WTC11 (cell line): ENCODE results near the gene RAB33A. TPM values are rescaled to one million over a fixed set of nuclear protein-coding genes. Genes with fewer than 3 reads are reported as not detected.

Experiments used
- ATAC-seq: fragments of 200-7000 bp; cut with Tn5 transposase; 2 replicates; pipeline ENCODE4 v1.10.0; 2021; ENCODE audit warnings: mild to moderate bottlenecking, moderate library complexity
- CTCF ChIA-PET: fragments of 300-600 bp; sonication (Branson Sonifier 250); formaldehyde crosslinking; loops from one replicate; lab custom pipeline; 2021; ENCODE audit warnings: antibody characterized with exemption; lab: Charles Lee
- POLR2A ChIA-PET: fragments of 350-600 bp; sonication (Branson Sonifier 250); formaldehyde crosslinking; loops from one replicate; lab custom pipeline; 2021; ENCODE audit warnings: antibody characterized with exemption; lab: Charles Lee
- DNase-seq: peaks from one replicate; pipeline ENCODE4 v3.0.0; 2021; ENCODE audit warnings: low spot score
- H3K27ac Mint-ChIP-seq: 2 replicates; pipeline ENCODE4 v1.8.0; 2021; ENCODE audit warnings: mixed read lengths
- H3K27me3 Mint-ChIP-seq: 2 replicates; pipeline ENCODE4 v1.8.0; 2021; ENCODE audit warnings: low read depth, mild to moderate bottlenecking, moderate library complexity, mixed read lengths
- H3K36me3 Mint-ChIP-seq: 2 replicates; pipeline ENCODE4 v1.8.0; 2021; ENCODE audit warnings: mixed read lengths
- H3K4me1 Mint-ChIP-seq: 2 replicates; pipeline ENCODE4 v1.8.0; 2022; ENCODE audit warnings: mixed read lengths
- H3K4me3 Mint-ChIP-seq: 2 replicates; pipeline ENCODE4 v1.8.0; 2021; ENCODE audit warnings: mild to moderate bottlenecking, moderate library complexity, mixed read lengths
- H3K9me3 Mint-ChIP-seq: 2 replicates; pipeline ENCODE4 v1.8.0; 2021; ENCODE audit warnings: mixed read lengths
- ATF1 ChIP-seq: sonication (generic); formaldehyde crosslinking; IDR thresholded peaks from 2 replicates; pipeline ENCODE4 v1.8.1; 2023; ENCODE audit warnings: mild to moderate bottlenecking, moderate library complexity, missing genetic modification reagents
- CBFB ChIP-seq: sonication (generic); formaldehyde crosslinking; IDR thresholded peaks from 2 replicates; pipeline ENCODE4 v1.8.1; 2022; ENCODE audit warnings: mild to moderate bottlenecking, low read depth, missing genetic modification reagents
- CREB1 ChIP-seq: sonication (generic); formaldehyde crosslinking; IDR thresholded peaks from 2 replicates; pipeline ENCODE4 v1.8.0; 2023; ENCODE audit warnings: mild to moderate bottlenecking, missing genetic modification reagents
- CREM ChIP-seq: sonication (generic); formaldehyde crosslinking; IDR thresholded peaks from 2 replicates; pipeline ENCODE4 v1.8.1; 2022; ENCODE audit warnings: mild to moderate bottlenecking, missing genetic modification reagents, moderate library complexity
- EMX1 ChIP-seq: fragments of 250-450 bp; sonication (Bioruptor Pico); IDR thresholded peaks from 2 replicates; pipeline ENCODE4 v1.8.0; 2021; ENCODE audit warnings: mild to moderate bottlenecking
- FOXP1 ChIP-seq: sonication (generic); formaldehyde crosslinking; IDR thresholded peaks from 2 replicates; pipeline ENCODE4 v1.8.0; 2022; ENCODE audit warnings: missing genetic modification reagents, mild to moderate bottlenecking, moderate library complexity, borderline replicate concordance
- IRF2 ChIP-seq: sonication (generic); formaldehyde crosslinking; IDR thresholded peaks from 2 replicates; pipeline ENCODE4 v1.8.0; 2022; ENCODE audit warnings: low read depth, missing genetic modification reagents, borderline replicate concordance
- JUN ChIP-seq: sonication (generic); formaldehyde crosslinking; IDR thresholded peaks from 2 replicates; pipeline ENCODE4 v1.8.0; 2023; ENCODE audit warnings: mild to moderate bottlenecking, missing genetic modification reagents
- NFE2L1 ChIP-seq: sonication (generic); formaldehyde crosslinking; IDR thresholded peaks from 2 replicates; pipeline ENCODE4 v1.8.1; 2023; ENCODE audit warnings: missing genetic modification reagents
- NR1H2 ChIP-seq: sonication (generic); formaldehyde crosslinking; IDR thresholded peaks from 2 replicates; pipeline ENCODE4 v1.9.0; 2021; ENCODE audit warnings: mild to moderate bottlenecking, moderate library complexity, missing genetic modification reagents
- PRRX2 ChIP-seq: fragments of 250-450 bp; sonication (Bioruptor Pico); IDR thresholded peaks from 2 replicates; pipeline ENCODE4 v1.8.0; 2021; ENCODE audit warnings: mild to moderate bottlenecking
- RELA ChIP-seq: sonication (generic); formaldehyde crosslinking; IDR thresholded peaks from 2 replicates; pipeline ENCODE4 v1.8.1; 2022; ENCODE audit warnings: missing genetic modification reagents, mild to moderate bottlenecking, borderline replicate concordance
- RORB ChIP-seq: fragments of 250-450 bp; sonication (Bioruptor Pico); IDR thresholded peaks from 2 replicates; pipeline ENCODE4 v1.9.0; 2021; ENCODE audit warnings: mild to moderate bottlenecking
- SP1 ChIP-seq: sonication (generic); formaldehyde crosslinking; conservative IDR thresholded peaks from 2 replicates; pipeline ENCODE4 v1.8.1; 2022; ENCODE audit warnings: missing genetic modification reagents
- ZBTB21 ChIP-seq: sonication (generic); formaldehyde crosslinking; IDR thresholded peaks from 2 replicates; pipeline ENCODE4 v1.8.1; 2023; ENCODE audit warnings: mild to moderate bottlenecking, missing genetic modification reagents, borderline replicate concordance
- ZNF232 ChIP-seq: sonication (generic); formaldehyde crosslinking; IDR thresholded peaks from 2 replicates; pipeline ENCODE4 v1.8.0; 2022; ENCODE audit warnings: mild to moderate bottlenecking, missing genetic modification reagents
- ZNF263 ChIP-seq: sonication (generic); formaldehyde crosslinking; IDR thresholded peaks from 2 replicates; pipeline ENCODE4 v1.8.1; 2022; ENCODE audit warnings: low read depth, mild to moderate bottlenecking, moderate library complexity, missing genetic modification reagents
- ZNF416 ChIP-seq: fragments of 250-450 bp; sonication (Bioruptor Pico); IDR thresholded peaks from 2 replicates; pipeline ENCODE4 v1.9.0; 2021; ENCODE audit warnings: mild to moderate bottlenecking, inconsistent platforms
- ZNF671 ChIP-seq: fragments of 250-450 bp; sonication (Bioruptor Pico); IDR thresholded peaks from 2 replicates; pipeline ENCODE4 v1.8.0; 2021; ENCODE audit warnings: mild to moderate bottlenecking
- total RNA-seq: library from RNA; stranded (reverse); gene quantifications from 3 replicates; pipeline ENCODE4 v1.2.3, GENCODE V29; 2021
- TF ChIP-seq, protein P1 (sequence below): sonication (generic); formaldehyde crosslinking; IDR thresholded peaks from 2 replicates; pipeline ENCODE4 v1.8.1; 2022; ENCODE audit warnings: low read depth, mild to moderate bottlenecking, moderate library complexity, missing genetic modification reagents, borderline replicate concordance
- TF ChIP-seq, protein P2 (sequence below): sonication (generic); formaldehyde crosslinking; IDR thresholded peaks from 2 replicates; pipeline ENCODE4 v1.8.1; 2022; ENCODE audit warnings: missing genetic modification reagents, borderline replicate concordance
- TF ChIP-seq, protein P3 (sequence below): sonication (generic); formaldehyde crosslinking; IDR thresholded peaks from 2 replicates; pipeline ENCODE4 v1.8.0; 2022; ENCODE audit warnings: mild to moderate bottlenecking, missing genetic modification reagents
- TF ChIP-seq, protein P4 (sequence below): sonication (generic); formaldehyde crosslinking; IDR thresholded peaks from 2 replicates; pipeline ENCODE4 v1.8.0; 2023; ENCODE audit warnings: mild to moderate bottlenecking, missing genetic modification reagents
- TF ChIP-seq, protein P5 (sequence below): sonication (generic); formaldehyde crosslinking; IDR thresholded peaks from 2 replicates; pipeline ENCODE4 v1.8.1; 2023; ENCODE audit warnings: mild to moderate bottlenecking, missing genetic modification reagents
- TF ChIP-seq, protein P6 (sequence below): sonication (generic); formaldehyde crosslinking; IDR thresholded peaks from 2 replicates; pipeline ENCODE4 v1.8.1; 2022; ENCODE audit warnings: low read depth, missing genetic modification reagents, borderline replicate concordance

The RAB33A gene
- total RNA-seq, 1 experiment from 2014 or later = 2.1 TPM

DNA sequence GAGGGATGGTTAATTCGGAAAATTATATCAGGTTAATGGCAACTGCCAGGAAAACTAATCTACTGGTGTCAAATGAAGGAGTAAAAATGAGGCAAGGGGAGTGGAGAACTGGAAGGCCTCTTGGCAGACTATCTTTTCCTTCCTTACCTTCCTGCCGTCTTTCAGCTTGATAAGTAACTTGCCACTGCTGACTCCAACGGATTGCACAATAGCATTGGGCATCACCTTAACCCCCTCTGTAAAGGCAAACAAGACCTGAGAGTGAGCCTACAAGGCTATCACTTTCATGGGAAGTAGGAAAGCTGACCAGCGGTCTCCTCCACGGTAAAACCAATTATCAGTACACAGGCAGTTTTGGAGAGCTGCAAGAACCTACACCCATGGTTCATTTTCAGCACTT lies 35.3 kb upstream of the RAB33A start:
- no peak overlapping the region for H3K27ac Mint-ChIP-seq
- CTCF ChIA-PET = no interaction called here
- H3K4me1 Mint-ChIP-seq = peaks cover 6% of the 10 kb centered on the region
- no peak for DNase-seq
- TF ChIP-seq NR1H2 (CRISPR knock-in tag) (no peak), ATF1 (CRISPR knock-in tag) (no peak), ZNF232 (CRISPR knock-in tag) (no peak), EMX1 (no peak), CREB1 (CRISPR knock-in tag) (no peak), FOXP1 (CRISPR knock-in tag) (no peak), SP1 (CRISPR knock-in tag) (no peak), RORB (no peak), ZNF416 (CRISPR knock-in tag) (no peak), NFE2L1 (CRISPR knock-in tag) (no peak), CREM (no peak), JUN (no peak), IRF2 (CRISPR knock-in tag) (no peak), ZNF263 (CRISPR knock-in tag) (no peak), ZBTB21 (no peak), ZNF671 (no peak), RELA (no peak)
- TF ChIP-seq, protein P1, sequence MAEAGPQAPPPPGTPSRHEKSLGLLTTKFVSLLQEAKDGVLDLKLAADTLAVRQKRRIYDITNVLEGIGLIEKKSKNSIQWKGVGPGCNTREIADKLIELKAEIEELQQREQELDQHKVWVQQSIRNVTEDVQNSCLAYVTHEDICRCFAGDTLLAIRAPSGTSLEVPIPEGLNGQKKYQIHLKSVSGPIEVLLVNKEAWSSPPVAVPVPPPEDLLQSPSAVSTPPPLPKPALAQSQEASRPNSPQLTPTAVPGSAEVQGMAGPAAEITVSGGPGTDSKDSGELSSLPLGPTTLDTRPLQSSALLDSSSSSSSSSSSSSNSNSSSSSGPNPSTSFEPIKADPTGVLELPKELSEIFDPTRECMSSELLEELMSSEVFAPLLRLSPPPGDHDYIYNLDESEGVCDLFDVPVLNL (CRISPR knock-in tag) = no peak
- TF ChIP-seq, protein P2, sequence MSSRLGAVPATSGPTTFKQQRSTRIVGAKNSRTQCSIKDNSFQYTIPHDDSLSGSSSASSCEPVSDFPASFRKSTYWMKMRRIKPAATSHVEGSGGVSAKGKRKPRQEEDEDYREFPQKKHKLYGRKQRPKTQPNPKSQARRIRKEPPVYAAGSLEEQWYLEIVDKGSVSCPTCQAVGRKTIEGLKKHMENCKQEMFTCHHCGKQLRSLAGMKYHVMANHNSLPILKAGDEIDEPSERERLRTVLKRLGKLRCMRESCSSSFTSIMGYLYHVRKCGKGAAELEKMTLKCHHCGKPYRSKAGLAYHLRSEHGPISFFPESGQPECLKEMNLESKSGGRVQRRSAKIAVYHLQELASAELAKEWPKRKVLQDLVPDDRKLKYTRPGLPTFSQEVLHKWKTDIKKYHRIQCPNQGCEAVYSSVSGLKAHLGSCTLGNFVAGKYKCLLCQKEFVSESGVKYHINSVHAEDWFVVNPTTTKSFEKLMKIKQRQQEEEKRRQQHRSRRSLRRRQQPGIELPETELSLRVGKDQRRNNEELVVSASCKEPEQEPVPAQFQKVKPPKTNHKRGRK (CRISPR knock-in tag) = no peak
- TF ChIP-seq, protein P3, sequence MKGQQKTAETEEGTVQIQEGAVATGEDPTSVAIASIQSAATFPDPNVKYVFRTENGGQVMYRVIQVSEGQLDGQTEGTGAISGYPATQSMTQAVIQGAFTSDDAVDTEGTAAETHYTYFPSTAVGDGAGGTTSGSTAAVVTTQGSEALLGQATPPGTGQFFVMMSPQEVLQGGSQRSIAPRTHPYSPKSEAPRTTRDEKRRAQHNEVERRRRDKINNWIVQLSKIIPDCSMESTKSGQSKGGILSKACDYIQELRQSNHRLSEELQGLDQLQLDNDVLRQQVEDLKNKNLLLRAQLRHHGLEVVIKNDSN = no peak
- ATAC-seq = no peak
- no peaks in the 10 kb centered on the region; the same call in 1 of the 2 replicates for H3K27me3 Mint-ChIP-seq
- peaks cover 41% of the 10 kb centered on the region; the same call in 1 of the 2 replicates for H3K36me3 Mint-ChIP-seq
- no peak overlapping the region for H3K4me3 Mint-ChIP-seq
- POLR2A ChIA-PET = no interaction called here
- no peaks in the 10 kb centered on the region for H3K9me3 Mint-ChIP-seq

DNA sequence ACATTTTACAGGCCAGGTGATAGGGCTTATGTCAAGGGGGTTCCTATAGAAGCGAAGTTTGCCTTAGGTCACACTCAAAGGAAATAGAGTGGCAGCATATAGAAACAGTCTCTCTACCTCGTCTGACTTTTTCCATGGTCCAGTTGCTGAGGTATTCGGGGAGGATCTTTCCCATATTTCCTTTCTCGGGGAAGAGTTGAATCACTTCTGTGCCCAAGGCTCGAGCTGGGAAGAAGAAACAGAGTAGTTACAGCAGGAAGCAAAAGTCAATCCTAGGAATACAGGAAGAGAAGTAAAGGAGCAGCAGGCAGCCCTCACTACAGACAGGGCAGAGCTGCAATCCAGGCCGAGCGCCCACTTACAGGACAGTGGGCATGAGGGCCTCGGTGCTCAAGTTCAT lies 34.8 kb upstream of the RAB33A start:
- Mint-ChIP-seq H3K9me3 (no peaks in the 10 kb centered on the region), H3K4me1 (peaks cover 6% of the 10 kb centered on the region), H3K27ac (no peak overlapping the region), H3K4me3 (no peak overlapping the region), H3K27me3 (no peaks in the 10 kb centered on the region; the same call in 1 of the 2 replicates), H3K36me3 (peaks cover 46% of the 10 kb centered on the region)
- ATAC-seq (no peak), DNase-seq (no peak)
- ChIA-PET CTCF (no interaction called here), POLR2A (no interaction called here)
- TF ChIP-seq NR1H2 (CRISPR knock-in tag) (no peak), PRRX2 (CRISPR knock-in tag) (no peak), ZBTB21 (no peak)

DNA sequence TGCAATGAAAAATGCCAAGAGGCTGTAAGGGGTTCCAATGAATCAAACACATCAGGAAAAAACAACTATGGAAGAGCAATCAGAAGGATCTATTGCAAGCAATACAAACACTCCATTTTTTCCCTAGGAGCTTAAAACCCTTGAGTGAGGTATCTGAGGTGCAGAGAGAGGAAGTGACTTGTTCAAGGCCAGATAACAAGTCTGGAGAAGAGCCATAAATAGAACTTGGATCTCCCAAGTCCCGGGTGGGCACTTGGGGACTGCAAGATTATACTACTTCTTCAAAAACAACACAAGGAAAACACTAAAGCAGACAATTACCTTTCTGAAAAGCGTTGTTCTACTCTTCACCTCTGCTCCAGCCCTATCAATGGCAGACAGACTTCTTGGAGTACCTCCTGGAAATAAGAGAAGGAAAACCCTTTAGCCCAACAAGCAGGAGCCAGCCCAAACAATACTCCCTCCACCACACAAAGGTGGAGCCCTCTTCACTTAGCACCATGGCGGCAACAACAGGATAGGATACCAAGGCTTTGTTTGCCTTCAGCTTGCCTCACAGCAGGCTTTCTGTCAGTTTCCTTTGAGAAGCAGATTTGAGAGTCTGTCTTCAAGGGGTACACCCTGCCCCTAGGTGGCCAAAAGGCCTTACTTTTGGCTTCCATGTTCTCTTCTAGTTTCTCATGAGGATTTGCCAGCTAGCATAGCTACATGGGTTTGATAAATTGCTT lies 32.1 kb upstream of the RAB33A start:
- no peak overlapping the region for H3K27ac Mint-ChIP-seq
- ATAC-seq (peak; percentile 72), DNase-seq (peak; percentile 11)
- H3K9me3 Mint-ChIP-seq = no peaks in the 10 kb centered on the region
- no peaks in the 10 kb centered on the region; the same call in 1 of the 2 replicates for H3K27me3 Mint-ChIP-seq
- no peak overlapping the region for H3K4me3 Mint-ChIP-seq
- CTCF ChIA-PET = interaction anchor here (0.9 kb wide), 1 partner anchor 79 kb away, joined by 3 read pairs; no protein-coding TSS in a partner anchor
- H3K4me1 Mint-ChIP-seq = peaks cover 6% of the 10 kb centered on the region
- H3K36me3 Mint-ChIP-seq = peaks cover 57% of the 10 kb centered on the region
- POLR2A ChIA-PET = interaction anchor here (0.6 to 1.3 kb wide), 2 partner anchors 26 to 56 kb away, joined by 3 to 4 read pairs; partner anchors contain the start of gene AIFM1
- TF ChIP-seq, protein P4, sequence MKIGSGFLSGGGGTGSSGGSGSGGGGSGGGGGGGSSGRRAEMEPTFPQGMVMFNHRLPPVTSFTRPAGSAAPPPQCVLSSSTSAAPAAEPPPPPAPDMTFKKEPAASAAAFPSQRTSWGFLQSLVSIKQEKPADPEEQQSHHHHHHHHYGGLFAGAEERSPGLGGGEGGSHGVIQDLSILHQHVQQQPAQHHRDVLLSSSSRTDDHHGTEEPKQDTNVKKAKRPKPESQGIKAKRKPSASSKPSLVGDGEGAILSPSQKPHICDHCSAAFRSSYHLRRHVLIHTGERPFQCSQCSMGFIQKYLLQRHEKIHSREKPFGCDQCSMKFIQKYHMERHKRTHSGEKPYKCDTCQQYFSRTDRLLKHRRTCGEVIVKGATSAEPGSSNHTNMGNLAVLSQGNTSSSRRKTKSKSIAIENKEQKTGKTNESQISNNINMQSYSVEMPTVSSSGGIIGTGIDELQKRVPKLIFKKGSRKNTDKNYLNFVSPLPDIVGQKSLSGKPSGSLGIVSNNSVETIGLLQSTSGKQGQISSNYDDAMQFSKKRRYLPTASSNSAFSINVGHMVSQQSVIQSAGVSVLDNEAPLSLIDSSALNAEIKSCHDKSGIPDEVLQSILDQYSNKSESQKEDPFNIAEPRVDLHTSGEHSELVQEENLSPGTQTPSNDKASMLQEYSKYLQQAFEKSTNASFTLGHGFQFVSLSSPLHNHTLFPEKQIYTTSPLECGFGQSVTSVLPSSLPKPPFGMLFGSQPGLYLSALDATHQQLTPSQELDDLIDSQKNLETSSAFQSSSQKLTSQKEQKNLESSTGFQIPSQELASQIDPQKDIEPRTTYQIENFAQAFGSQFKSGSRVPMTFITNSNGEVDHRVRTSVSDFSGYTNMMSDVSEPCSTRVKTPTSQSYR = no peak
- TF ChIP-seq CBFB = no peak
- TF ChIP-seq, protein P5, sequence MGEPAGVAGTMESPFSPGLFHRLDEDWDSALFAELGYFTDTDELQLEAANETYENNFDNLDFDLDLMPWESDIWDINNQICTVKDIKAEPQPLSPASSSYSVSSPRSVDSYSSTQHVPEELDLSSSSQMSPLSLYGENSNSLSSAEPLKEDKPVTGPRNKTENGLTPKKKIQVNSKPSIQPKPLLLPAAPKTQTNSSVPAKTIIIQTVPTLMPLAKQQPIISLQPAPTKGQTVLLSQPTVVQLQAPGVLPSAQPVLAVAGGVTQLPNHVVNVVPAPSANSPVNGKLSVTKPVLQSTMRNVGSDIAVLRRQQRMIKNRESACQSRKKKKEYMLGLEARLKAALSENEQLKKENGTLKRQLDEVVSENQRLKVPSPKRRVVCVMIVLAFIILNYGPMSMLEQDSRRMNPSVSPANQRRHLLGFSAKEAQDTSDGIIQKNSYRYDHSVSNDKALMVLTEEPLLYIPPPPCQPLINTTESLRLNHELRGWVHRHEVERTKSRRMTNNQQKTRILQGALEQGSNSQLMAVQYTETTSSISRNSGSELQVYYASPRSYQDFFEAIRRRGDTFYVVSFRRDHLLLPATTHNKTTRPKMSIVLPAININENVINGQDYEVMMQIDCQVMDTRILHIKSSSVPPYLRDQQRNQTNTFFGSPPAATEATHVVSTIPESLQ = no peak
- TF ChIP-seq, protein P6, sequence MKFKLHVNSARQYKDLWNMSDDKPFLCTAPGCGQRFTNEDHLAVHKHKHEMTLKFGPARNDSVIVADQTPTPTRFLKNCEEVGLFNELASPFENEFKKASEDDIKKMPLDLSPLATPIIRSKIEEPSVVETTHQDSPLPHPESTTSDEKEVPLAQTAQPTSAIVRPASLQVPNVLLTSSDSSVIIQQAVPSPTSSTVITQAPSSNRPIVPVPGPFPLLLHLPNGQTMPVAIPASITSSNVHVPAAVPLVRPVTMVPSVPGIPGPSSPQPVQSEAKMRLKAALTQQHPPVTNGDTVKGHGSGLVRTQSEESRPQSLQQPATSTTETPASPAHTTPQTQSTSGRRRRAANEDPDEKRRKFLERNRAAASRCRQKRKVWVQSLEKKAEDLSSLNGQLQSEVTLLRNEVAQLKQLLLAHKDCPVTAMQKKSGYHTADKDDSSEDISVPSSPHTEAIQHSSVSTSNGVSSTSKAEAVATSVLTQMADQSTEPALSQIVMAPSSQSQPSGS (CRISPR knock-in tag) = no peak
